Kidney (tissue), 14 donors: ENCODE measurements around the gene PRR7. TPM values are rescaled to one million over a fixed set of nuclear protein-coding genes. Genes with fewer than 3 reads are reported as not detected.

Source experiments
- DNase-seq, 5 donors: peaks; one replicate each; pipeline ENCODE4 v3.0.0-alpha.2; 2013 to 2020
- FAIRE-seq: peaks from 2 replicates; lab custom pipeline; 2012; peaks lifted over from hg19 to GRCh38; lab: Jason Lieb, UNC
- H3K27ac ChIP-seq, 2 donors: one replicate each; pipeline ENCODE4 v1.7.0; 2013; ENCODE audit warnings: low read depth in 2 of 2, low read length in 2 of 2, inconsistent platforms in 1 of 2
- H3K27me3 ChIP-seq: one replicate; pipeline ENCODE4 v1.7.1; 2013; ENCODE audit warnings: low read length, inconsistent platforms; ENCODE audit not compliant: control insufficient read depth, insufficient read depth
- H3K36me3 ChIP-seq, 3 donors: one replicate each; pipeline versions ENCODE4 v1.7.0 to v1.7.1; 2013; ENCODE audit warnings: low read length in 3 of 3, control low read depth in 1 of 3, inconsistent platforms in 1 of 3; ENCODE audit not compliant: insufficient read depth in 3 of 3, control insufficient read depth in 2 of 3
- H3K4me1 ChIP-seq, 3 donors: one replicate each; pipeline versions ENCODE4 v1.7.0 to v1.7.1; 2013; ENCODE audit warnings: low read length in 3 of 3, inconsistent platforms in 1 of 3, low read depth in 1 of 3; ENCODE audit not compliant: control insufficient read depth in 2 of 3, insufficient read depth in 2 of 3
- H3K4me3 ChIP-seq, 3 donors: one replicate each; pipeline versions ENCODE4 v1.7.0 to v1.8.1; 2013; ENCODE audit warnings: low read length in 3 of 3, control low read depth in 1 of 3, inconsistent platforms in 1 of 3
- H3K9ac ChIP-seq, 3 donors: one replicate each; pipeline versions ENCODE4 v1.7.0 to v1.7.1; 2013; ENCODE audit warnings: low read length in 3 of 3, control low read depth in 1 of 3, inconsistent platforms in 1 of 3
- H3K9me3 ChIP-seq, 3 donors: one replicate each; pipeline versions ENCODE4 v1.7.0 to v1.7.1; 2013; ENCODE audit warnings: low read length in 3 of 3, control low read depth in 1 of 3, inconsistent platforms in 1 of 3; ENCODE audit not compliant: control insufficient read depth in 2 of 3, insufficient read depth in 1 of 3
- CTCF ChIP-seq: IDR thresholded peaks from 3 replicates; pipeline ENCODE4 v1.5.1; 2012; ENCODE audit warnings: mild to moderate bottlenecking, moderate library complexity, borderline replicate concordance; ENCODE audit not compliant: insufficient read depth; ENCODE audit errors: extremely low read depth
- intact Hi-C: fragments of 100-400 bp; cut with DNase I; formaldehyde crosslinking; loops from one replicate; pipeline ENCODE4 v1.11.1; 2022
- polyA plus RNA-seq: library from polyadenylated mRNA; stranded (reverse); fragments of 350-450 nt; fragmentation: Illumina TruSeq; extraction: RNeasy Lipid Tissue Mini Kit (QIAGEN cat#74804); gene quantifications from one replicate; pipeline ENCODE4 v1.2.3, GENCODE V29; 2014; ENCODE audit warnings: low read depth, low replicate concordance; ENCODE audit not compliant: insufficient read depth
- total RNA-seq: library from RNA; stranded (reverse); fragmentation: NEBNext Ultra II Directional; extraction: Animal tissue kit (Norgen Biotek cat#: 25700); gene quantifications from one replicate; pipeline ENCODE4 v1.2.1, GENCODE V29; 2021
- donor health status: control.
- donor health status: control.
- donor health status: control.
- donor health status: control.
- donor health status: control.
- donor health status: DM: yes; HTN: yes; CAD: no.
- donor health status: Normal renal cell carcinoma (clear cell type).

The PRR7 gene
- total and polyA plus RNA-seq, 2 donors from 2014 or later = 1.6 to 5.5 TPM

DNA sequence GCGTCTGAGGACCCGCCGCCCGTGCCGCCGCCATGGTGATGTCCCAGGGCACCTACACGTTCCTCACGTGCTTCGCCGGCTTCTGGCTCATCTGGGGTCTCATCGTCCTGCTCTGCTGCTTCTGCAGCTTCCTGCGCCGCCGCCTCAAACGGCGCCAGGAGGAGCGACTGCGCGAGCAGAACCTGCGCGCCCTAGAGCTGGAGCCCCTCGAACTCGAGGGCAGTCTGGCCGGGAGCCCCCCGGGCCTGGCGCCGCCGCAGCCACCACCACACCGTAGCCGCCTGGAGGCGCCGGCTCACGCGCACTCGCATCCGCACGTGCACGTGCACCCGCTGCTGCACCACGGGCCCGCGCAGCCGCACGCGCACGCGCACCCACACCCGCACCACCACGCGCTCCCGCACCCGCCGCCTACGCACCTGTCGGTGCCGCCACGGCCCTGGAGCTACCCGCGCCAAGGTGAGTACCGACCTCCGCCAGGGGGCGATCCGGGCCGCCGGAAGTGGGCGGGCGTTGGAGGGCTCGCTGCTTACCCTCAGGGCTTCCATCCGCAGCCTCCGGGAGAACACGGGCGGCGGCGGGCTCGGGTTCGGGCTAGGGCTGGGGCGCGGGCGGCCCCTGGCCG is 8.5 kb downstream of the PRR7 start:
- intact Hi-C loops = no loop called here
- H3K4me1 ChIP-seq = peaks cover 0 to 13% (median 0%) of the 10 kb centered on the region in 3 donors
- no peaks in the 10 kb centered on the region for H3K9me3 ChIP-seq
- H3K27me3 ChIP-seq = no peaks in the 10 kb centered on the region
- peak; percentile 74 for TF ChIP-seq CTCF
- no peak for FAIRE-seq
- peak overlapping the region; percentile 3 to 59 (median 46) for H3K4me3 ChIP-seq
- no peaks in the 10 kb centered on the region for H3K36me3 ChIP-seq
- DNase-seq = peak; percentile 89 to 95 (median 93)
- H3K27ac ChIP-seq = peak overlapping the region in 1 of 2 donors; percentile 72
- H3K9ac ChIP-seq = peak overlapping the region in 1 of 3 donors; percentile 34

- no peak for FAIRE-seq
These were observed 9.3 kb downstream of the PRR7 start for GRCh38 chr5:177455661-177456590.

DNA sequence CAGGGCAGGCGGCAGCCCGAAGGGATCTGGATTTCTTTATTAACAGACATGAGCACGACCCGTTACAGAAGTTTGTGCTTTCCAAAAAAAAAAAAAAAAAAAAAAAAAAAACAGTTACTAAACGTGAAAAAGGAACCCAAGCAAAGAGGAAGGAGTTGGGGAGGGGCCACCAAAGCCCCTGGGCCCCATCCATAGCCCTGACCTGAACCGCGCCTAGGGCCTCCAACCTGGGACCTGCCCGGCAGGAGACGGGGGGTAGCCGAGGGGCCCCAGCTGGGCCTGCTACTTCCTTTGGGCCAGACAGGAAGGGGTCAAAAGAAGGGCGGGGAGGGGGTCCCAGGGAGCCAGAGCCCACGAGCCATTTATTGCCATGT is 10.0 kb downstream of the PRR7 start:
- no peak for TF ChIP-seq CTCF
- DNase-seq (peak in 3 of 5 donors; percentile 39 to 87 (median 80)), FAIRE-seq (no peak)
- Histone ChIP-seq H3K9me3 (no peaks in the 10 kb centered on the region), H3K27me3 (no peaks in the 10 kb centered on the region), H3K4me3 (no peak overlapping the region), H3K36me3 (no peaks in the 10 kb centered on the region), H3K27ac (no peak overlapping the region), H3K9ac (no peak overlapping the region), H3K4me1 (peaks cover 0 to 13% (median 0%) of the 10 kb centered on the region in 3 donors)
- intact Hi-C loops = no loop called here

More at GRCh38 chr5:177455661-177456590, 9.3 kb downstream of the PRR7 start:
- Histone ChIP-seq H3K27ac (peak overlapping the region; percentile 43 to 72), H3K4me1 (peaks cover 0 to 13% (median 0%) of the 10 kb centered on the region in 3 donors), H3K9ac (peak overlapping the region in 1 of 3 donors; percentile 34), H3K27me3 (no peaks in the 10 kb centered on the region), H3K9me3 (no peaks in the 10 kb centered on the region), H3K4me3 (peak overlapping the region; percentile 24 to 76 (median 59)), H3K36me3 (no peaks in the 10 kb centered on the region)
- peak; percentile 91 for TF ChIP-seq CTCF
- intact Hi-C loops = no loop called here
- DNase-seq = peak; percentile 95 to 98 (median 97)
